GM23338 (cell line): Measurements from ENCODE around the gene GRIK4. TPM values are rescaled to one million over a fixed set of nuclear protein-coding genes. Genes with fewer than 3 reads are reported as not detected.

Experiments used
- ATAC-seq: fragments of 200-7000 bp; cut with Tn5 transposase; 3 replicates; pipeline ENCODE4 v1.9.1; 2020
- DNase-seq: peaks from one replicate; pipeline ENCODE4 v3.0.0-alpha.2; 2015; ENCODE audit warnings: low spot score
- H2AFZ ChIP-seq: fragments of 200-600 bp; sonication (generic); 2 replicates; pipeline ENCODE4 v1.8.0; 2016; ENCODE audit warnings: antibody characterized with exemption, mild to moderate bottlenecking, moderate library complexity
- H3F3A ChIP-seq: fragments of 200-600 bp; sonication (generic); replicated peaks from 2 replicates; pipeline ENCODE4 v1.8.0; 2017; ENCODE audit warnings: antibody characterized with exemption, mixed run types, low read depth
- H3K27ac ChIP-seq: fragments of 200-600 bp; sonication (generic); 2 replicates; pipeline ENCODE4 v1.6.1; 2016; ENCODE audit warnings: low read depth
- H3K27me3 ChIP-seq: fragments of 200-600 bp; sonication (generic); 2 replicates; pipeline ENCODE4 v1.8.0; 2016; ENCODE audit warnings: mild to moderate bottlenecking, mixed run types, moderate library complexity; ENCODE audit not compliant: insufficient read depth
- H3K36me3 ChIP-seq: fragments of 200-600 bp; sonication (generic); 2 replicates; pipeline ENCODE4 v1.8.0; 2016; ENCODE audit warnings: mild to moderate bottlenecking; ENCODE audit not compliant: insufficient read depth
- H3K4me1 ChIP-seq: fragments of 200-600 bp; sonication (generic); 2 replicates; pipeline ENCODE4 v1.8.0; 2016; ENCODE audit warnings: mild to moderate bottlenecking, moderate library complexity; ENCODE audit not compliant: insufficient read depth
- H3K4me2 ChIP-seq: fragments of 200-600 bp; sonication (generic); 2 replicates; pipeline ENCODE4 v1.7.1; 2017; ENCODE audit warnings: mixed run types
- H3K4me3 ChIP-seq: fragments of 200-600 bp; sonication (generic); 2 replicates; pipeline ENCODE4 v1.6.1; 2016; ENCODE audit warnings: mixed run types
- H3K79me2 ChIP-seq: fragments of 200-600 bp; sonication (generic); replicated peaks from 2 replicates; pipeline ENCODE4 v1.8.0; 2017; ENCODE audit warnings: mild to moderate bottlenecking; ENCODE audit not compliant: insufficient read depth
- H3K9me2 ChIP-seq: fragments of 200-600 bp; sonication (generic); 2 replicates; pipeline ENCODE4 v1.8.0; 2017; ENCODE audit not compliant: insufficient read depth
- H4K20me1 ChIP-seq: fragments of 200-600 bp; sonication (generic); replicated peaks from 2 replicates; pipeline ENCODE4 v1.8.0; 2017; ENCODE audit warnings: mild to moderate bottlenecking; ENCODE audit not compliant: insufficient read depth
- H3K27ac Mint-ChIP-seq: 2 replicates; pipeline ENCODE4 v1.8.0; 2020; ENCODE audit warnings: inconsistent platforms, mild to moderate bottlenecking, moderate library complexity, mixed read lengths
- H3K27me3 Mint-ChIP-seq: 3 replicates; pipeline ENCODE4 v1.8.0; 2022; ENCODE audit warnings: low read depth, mild to moderate bottlenecking, moderate library complexity, mixed read lengths, inconsistent platforms; ENCODE audit not compliant: insufficient read depth, poor library complexity
- H3K36me3 Mint-ChIP-seq: 3 replicates; pipeline ENCODE4 v1.8.0; 2021; ENCODE audit warnings: low read depth, mild to moderate bottlenecking, inconsistent platforms, moderate library complexity, mixed read lengths
- H3K4me1 Mint-ChIP-seq: 3 replicates; pipeline ENCODE4 v1.8.0; 2020; ENCODE audit warnings: mild to moderate bottlenecking, inconsistent platforms, mixed read lengths
- H3K4me3 Mint-ChIP-seq: 3 replicates; pipeline ENCODE4 v1.8.0; 2021; ENCODE audit warnings: moderate library complexity, mild to moderate bottlenecking, inconsistent platforms, mixed read lengths
- H3K9me3 Mint-ChIP-seq: 3 replicates; pipeline ENCODE4 v1.8.0; 2020; ENCODE audit warnings: moderate library complexity, mild to moderate bottlenecking, inconsistent platforms, mixed read lengths
- REST ChIP-seq: IDR thresholded peaks from one replicate; pipeline ENCODE4 v1.6.1; 2018; ENCODE audit warnings: antibody characterized with exemption; ENCODE audit not compliant: unreplicated experiment
- ZNF331 ChIP-seq: fragments of 250-450 bp; sonication (Bioruptor Pico); IDR thresholded peaks from 2 replicates; pipeline ENCODE4 v1.5.0; 2020; ENCODE audit warnings: low read depth, mild to moderate bottlenecking, moderate library complexity
- polyA plus RNA-seq: library from polyadenylated mRNA; unstranded; fragments of >200 nt; fragmentation: Nextera tagmentation; extraction: Ambion mirVana; gene quantifications from 2 replicates; pipeline ENCODE4 v1.2.1, GENCODE V29; 2016
- total RNA-seq: library from RNA; depleted of rRNA; stranded (reverse); fragments of >200 nt; shearing (Covaris generic); gene quantifications from 2 replicates; pipeline ENCODE4 v1.2.3, GENCODE V29; 2014
- TF ChIP-seq, protein P1 (sequence below): fragments of 250-450 bp; sonication (Bioruptor Pico); IDR thresholded peaks from 2 replicates; pipeline ENCODE4 v1.5.0; 2020; ENCODE audit warnings: mild to moderate bottlenecking, moderate library complexity

GRIK4 gene
- total and polyA plus RNA-seq, 2 experiments from 2014 or later = 0.63 to 2.2 TPM

DNA sequence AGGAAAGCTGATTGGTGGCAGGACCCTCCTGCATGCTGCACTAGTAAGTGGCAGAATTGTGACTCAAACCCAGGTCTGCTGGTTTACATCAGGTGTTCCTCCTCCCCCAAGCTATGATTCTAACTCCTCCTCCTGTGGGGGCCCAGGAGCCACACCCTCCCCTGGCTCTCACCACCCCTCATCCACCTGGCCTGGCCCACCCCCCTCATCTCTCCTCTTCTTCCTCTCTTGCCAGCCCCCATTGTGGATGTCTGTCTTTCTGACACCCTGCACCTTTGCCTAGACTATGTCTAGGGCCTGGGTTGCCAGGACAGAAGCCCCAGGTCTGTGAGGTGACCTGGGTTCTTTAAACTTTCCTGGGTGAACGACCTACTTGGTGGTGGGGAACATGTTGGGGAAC, 59.9 kb downstream of the GRIK4 start (continued):
- TF ChIP-seq, protein P1, sequence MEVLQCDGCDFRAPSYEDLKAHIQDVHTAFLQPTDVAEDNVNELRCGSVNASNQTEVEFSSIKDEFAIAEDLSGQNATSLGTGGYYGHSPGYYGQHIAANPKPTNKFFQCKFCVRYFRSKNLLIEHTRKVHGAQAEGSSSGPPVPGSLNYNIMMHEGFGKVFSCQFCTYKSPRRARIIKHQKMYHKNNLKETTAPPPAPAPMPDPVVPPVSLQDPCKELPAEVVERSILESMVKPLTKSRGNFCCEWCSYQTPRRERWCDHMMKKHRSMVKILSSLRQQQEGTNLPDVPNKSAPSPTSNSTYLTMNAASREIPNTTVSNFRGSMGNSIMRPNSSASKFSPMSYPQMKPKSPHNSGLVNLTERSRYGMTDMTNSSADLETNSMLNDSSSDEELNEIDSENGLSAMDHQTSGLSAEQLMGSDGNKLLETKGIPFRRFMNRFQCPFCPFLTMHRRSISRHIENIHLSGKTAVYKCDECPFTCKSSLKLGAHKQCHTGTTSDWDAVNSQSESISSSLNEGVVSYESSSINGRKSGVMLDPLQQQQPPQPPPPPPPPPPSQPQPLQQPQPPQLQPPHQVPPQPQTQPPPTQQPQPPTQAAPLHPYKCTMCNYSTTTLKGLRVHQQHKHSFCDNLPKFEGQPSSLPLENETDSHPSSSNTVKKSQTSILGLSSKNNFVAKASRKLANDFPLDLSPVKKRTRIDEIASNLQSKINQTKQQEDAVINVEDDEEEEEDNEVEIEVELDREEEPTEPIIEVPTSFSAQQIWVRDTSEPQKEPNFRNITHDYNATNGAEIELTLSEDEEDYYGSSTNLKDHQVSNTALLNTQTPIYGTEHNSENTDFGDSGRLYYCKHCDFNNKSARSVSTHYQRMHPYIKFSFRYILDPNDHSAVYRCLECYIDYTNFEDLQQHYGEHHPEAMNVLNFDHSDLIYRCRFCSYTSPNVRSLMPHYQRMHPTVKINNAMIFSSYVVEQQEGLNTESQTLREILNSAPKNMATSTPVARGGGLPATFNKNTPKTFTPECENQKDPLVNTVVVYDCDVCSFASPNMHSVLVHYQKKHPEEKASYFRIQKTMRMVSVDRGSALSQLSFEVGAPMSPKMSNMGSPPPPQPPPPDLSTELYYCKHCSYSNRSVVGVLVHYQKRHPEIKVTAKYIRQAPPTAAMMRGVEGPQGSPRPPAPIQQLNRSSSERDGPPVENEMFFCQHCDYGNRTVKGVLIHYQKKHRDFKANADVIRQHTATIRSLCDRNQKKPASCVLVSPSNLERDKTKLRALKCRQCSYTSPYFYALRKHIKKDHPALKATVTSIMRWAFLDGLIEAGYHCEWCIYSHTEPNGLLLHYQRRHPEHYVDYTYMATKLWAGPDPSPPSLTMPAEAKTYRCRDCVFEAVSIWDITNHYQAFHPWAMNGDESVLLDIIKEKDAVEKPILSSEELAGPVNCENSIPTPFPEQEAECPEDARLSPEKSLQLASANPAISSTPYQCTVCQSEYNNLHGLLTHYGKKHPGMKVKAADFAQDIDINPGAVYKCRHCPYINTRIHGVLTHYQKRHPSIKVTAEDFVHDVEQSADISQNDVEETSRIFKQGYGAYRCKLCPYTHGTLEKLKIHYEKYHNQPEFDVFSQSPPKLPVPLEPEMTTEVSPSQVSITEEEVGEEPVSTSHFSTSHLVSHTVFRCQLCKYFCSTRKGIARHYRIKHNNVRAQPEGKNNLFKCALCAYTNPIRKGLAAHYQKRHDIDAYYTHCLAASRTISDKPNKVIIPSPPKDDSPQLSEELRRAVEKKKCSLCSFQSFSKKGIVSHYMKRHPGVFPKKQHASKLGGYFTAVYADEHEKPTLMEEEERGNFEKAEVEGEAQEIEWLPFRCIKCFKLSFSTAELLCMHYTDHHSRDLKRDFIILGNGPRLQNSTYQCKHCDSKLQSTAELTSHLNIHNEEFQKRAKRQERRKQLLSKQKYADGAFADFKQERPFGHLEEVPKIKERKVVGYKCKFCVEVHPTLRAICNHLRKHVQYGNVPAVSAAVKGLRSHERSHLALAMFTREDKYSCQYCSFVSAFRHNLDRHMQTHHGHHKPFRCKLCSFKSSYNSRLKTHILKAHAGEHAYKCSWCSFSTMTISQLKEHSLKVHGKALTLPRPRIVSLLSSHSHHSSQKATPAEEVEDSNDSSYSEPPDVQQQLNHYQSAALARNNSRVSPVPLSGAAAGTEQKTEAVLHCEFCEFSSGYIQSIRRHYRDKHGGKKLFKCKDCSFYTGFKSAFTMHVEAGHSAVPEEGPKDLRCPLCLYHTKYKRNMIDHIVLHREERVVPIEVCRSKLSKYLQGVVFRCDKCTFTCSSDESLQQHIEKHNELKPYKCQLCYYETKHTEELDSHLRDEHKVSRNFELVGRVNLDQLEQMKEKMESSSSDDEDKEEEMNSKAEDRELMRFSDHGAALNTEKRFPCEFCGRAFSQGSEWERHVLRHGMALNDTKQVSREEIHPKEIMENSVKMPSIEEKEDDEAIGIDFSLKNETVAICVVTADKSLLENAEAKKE (CRISPR knock-in tag) = no peak
- no peak for TF ChIP-seq ZNF331 (CRISPR knock-in tag)

DNA sequence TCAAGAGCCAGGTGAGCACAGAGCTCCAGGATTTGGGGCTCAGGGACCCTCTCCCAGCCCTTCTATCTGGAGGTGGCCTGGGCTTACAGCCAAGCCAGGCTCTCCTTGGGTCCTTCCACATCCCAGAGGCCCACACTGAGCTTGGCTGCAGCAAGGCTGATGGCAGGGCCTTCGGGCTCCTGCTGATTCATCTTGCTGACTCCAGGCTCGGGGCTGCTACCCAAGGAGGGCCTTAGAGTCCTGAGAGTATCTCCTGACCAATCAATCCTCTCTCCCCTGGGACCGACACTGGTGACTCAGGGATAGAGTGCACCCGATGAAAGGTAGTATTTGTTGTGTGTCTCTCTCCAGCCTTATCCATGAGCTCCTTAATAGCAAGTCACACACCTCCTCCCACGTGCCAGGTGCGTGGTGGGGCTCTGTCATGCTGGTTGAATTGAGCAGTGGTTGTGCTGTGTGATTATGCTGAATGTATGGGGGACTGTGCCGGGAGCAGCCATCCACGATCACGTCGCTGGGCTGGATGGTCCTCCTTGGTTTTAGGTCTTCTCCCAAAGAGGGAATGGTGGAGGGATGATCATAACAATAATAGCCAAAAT, 62.3 kb downstream of the GRIK4 start:
- Histone ChIP-seq H3K9me2 (peaks cover 3% of the 10 kb centered on the region; the same call in 1 of the 2 replicates), H3K27ac (no peak overlapping the region), H3K4me1 (peaks cover 24% of the 10 kb centered on the region), H3K79me2 (no peaks in the 10 kb centered on the region), H2AFZ (no peak overlapping the region), H3K27me3 (no peaks in the 10 kb centered on the region), H3K4me2 (no peak overlapping the region), H3K4me3 (no peak overlapping the region), H4K20me1 (no peaks in the 10 kb centered on the region), H3F3A (no peaks in the 10 kb centered on the region; the same call in 1 of the 2 replicates), H3K36me3 (no peaks in the 10 kb centered on the region)
- no peak for TF ChIP-seq REST
- ATAC-seq = no peak
- DNase-seq = no peak
- peaks cover 8% of the 10 kb centered on the region for H3K27me3 Mint-ChIP-seq
- H3K4me1 Mint-ChIP-seq = peaks cover 40% of the 10 kb centered on the region
- H3K36me3 Mint-ChIP-seq = peaks cover 4% of the 10 kb centered on the region; the same call in 2 of the 3 replicates
- no peak overlapping the region for H3K4me3 Mint-ChIP-seq
- H3K27ac Mint-ChIP-seq = no peak overlapping the region
- no peaks in the 10 kb centered on the region; the same call in 2 of the 3 replicates for H3K9me3 Mint-ChIP-seq
